Stomach (tissue), 4 donors: ENCODE data around the gene TGFBR2.

Experiments
- CTCF ChIP-seq, 7 experiments: fragments of 450-650 bp in 4 of 7; fragments of 200-600 bp in 3 of 7; sonication (generic) in 3 of 7; IDR thresholded peaks; one replicate each; pipeline ENCODE4 v1.5.1; 2016 to 2019; ENCODE audit warnings: antibody characterized with exemption in 7 of 7, control low read depth in 2 of 7, mild to moderate bottlenecking in 1 of 7
- EP300 ChIP-seq: sonication (generic); formaldehyde crosslinking; IDR thresholded peaks from one replicate; pipeline ENCODE4 v1.6.1; 2017; ENCODE audit warnings: antibody characterized with exemption
- POLR2A ChIP-seq, 4 donors: fragments of 450-650 bp; IDR thresholded peaks; one replicate each; pipeline ENCODE4 v1.6.1; 2016; ENCODE audit warnings: antibody characterized with exemption in 4 of 4, control low read depth in 2 of 4, mild to moderate bottlenecking in 1 of 4, moderate library complexity in 1 of 4
- POLR2AphosphoS5 ChIP-seq, 3 donors: sonication (generic); formaldehyde crosslinking; IDR thresholded peaks; one replicate each; pipeline ENCODE4 v1.6.1; 2016; ENCODE audit warnings: antibody characterized with exemption in 3 of 3

GRCh38 chr3:30609930-30610701 lies 3.7 kb downstream of the TGFBR2 start:
- TF ChIP-seq CTCF (IDR thresholded peaks at IDR 0.05) (no peak), POLR2A (IDR thresholded peaks at IDR 0.05) (no peak), POLR2AphosphoS5 (IDR thresholded peaks at IDR 0.05) (no peak), EP300 (no peak)
